HG03175 (cell line): ENCODE results near the gene BICD2.

ENCODE experiments used
- ATAC-seq: cut with Tn5 transposase; IDR thresholded peaks from one replicate; pipeline ENCODE4 v1.9.1; 2021; ENCODE audit warnings: mild to moderate bottlenecking, moderate library complexity; ENCODE audit not compliant: unreplicated experiment

Gene BICD2

DNA sequence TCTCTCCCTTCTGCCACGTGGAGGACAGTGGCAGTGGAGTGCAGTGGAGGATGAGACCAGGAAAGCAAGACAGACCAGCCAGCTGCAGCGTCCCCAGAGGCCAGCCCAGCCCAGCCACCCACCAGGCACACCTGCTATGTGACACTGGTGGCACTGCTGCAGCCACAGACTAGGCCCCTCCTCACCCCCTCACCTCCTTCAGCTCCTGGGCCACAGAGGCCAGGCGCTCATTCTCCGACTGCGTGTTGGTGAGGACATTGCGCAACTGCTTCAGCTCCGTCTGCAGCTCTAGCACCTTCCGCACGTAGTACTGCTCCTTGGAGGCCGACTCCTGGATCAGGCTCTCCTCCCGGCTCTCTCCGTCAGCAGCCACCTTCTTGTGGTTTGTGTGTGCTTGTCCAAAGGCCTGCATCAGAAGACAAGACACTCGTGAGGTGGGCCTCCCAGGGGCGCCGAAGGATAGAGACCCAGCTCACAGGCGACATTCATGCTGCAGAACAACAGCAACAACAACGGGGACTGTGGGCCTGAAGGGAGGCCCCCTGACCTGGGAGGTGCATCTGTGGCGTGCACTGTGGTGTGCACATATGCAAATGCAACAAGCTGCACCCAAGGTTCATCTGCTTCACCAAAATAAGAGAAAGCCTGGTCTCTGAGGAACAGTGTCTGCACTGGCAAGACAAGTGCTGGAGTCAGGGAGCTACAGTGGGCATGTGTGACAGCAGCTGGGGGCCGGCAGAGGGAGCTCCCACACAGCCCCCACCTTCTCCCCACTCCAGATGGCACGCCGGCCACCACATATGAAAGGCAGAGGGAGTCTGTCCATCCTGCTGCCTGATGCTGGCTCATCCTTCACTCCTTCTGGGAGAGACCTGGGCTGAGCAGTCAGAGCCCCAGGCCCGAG, 35.5 kb downstream of the BICD2 start:
- peak; percentile 56 for ATAC-seq

DNA sequence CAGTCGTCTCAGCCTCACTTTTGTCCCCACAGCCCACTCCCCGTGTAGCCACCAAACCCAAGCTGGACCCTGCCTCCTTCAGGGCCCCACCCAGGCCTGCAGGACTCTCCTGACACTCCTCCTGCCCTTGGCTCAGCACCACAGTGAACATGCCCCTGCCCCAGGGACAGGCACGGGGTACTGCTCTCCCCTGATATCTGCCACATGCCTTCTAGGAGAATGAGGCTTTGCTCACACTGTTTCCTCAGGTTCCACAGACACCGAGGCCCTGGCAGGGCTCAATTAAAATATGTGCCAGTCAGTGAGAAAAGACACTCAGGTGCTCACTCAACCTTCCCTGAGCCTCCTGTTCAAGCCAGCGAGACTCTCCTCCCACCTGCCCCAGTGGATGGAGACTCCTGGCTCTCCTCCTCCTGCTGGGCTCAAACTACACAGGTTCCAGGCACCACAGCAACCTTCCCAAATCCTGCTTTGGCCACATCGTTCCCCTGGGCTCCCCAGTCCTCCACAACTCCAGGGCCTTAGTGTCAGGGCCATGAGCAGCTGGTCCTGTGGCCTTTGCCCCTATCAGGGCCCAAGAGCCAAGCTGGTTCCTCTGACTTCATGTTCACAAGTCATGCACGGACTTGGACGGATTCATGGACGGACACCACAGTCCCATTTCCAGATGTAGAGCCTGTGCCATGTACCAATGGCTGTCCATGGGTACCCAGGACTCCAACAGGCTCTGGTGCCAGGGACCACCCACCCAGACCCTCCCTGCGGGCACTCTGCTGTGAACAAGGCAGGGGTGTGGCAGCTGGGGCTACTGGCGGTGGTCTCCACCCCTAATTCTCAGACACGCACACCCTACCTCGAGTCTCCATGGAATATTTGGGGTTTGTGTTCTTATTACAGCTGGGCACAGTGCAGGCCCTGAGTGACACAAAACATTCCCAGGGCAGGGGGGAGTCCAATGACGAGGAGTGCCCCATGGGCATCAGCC, 36.6 kb downstream of the BICD2 start:
- no peak for ATAC-seq

DNA sequence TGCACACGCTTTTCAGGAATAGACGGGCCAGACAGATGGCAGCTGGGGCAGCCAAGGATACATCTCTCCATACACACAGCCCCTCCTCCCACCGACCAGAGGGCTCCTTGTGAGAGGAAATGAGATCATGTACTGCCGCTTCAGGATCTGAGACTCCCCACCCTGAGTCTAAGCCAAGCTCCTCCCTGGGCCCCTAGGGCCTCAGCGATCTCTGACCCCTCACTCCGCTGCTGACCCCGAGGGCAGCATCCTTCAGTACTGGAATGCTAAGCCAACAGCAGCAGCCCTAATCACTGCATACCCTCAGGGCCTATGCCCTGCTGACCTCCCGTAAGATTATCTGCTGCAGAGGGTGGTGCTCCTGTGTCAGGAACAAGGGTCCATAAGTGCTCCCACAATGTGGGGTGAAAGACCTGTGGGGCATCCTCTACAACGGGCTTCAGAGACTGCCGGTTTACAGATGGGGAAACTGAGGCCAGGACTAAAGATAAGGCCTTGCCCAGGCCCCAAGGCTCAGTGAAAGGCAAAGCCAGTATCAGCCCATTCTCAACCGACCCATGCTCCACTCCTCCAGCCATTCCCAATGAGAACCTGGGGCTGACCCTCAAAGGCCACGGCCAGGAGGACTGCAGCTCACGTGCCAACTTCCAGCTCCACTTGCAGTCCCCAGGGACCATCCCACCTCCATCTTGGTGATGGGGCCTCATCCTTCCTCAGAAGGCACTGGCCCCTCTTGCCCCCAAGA, 37.5 kb downstream of the BICD2 start:
- ATAC-seq: no peak

DNA sequence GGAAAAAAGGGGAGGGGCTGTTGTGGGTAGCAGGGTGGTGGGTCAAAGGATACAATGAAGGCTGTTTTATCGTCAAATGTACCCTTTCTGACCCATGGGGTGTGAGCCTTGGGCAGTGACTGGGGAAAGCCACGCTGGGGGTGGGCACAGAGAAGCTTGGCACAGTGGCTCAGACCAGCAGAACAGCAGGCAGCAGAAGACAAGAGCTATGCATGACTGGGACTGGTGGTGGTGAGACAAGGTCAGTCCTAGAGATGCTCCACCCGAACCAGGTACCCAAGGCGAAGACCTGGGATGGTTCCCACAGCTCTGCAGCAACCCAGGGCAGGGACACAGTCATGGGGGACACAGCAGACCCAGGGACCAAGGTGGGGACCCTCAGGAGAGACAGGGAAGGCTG, 38.3 kb downstream of the BICD2 start:
- no peak for ATAC-seq

DNA sequence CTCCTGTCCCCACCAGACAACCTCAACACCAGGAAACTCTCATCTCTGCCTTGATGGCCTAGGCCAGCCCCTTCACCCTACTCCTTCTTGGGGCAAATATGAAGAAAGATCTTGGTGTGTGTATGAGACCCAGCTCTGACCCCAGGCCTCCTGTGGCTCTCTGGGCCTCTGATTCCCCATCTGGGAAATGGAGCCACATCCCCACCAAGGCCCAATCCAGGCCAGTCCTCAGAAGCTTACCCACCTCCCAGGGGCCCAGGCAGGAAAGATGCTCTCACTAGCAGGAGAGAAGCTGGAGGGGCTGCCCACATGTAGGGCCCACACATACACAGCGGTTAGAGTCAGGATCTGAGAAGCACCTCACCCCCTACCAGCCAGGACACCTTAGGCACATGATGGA, 38.9 kb downstream of the BICD2 start:
- no peak for ATAC-seq

DNA sequence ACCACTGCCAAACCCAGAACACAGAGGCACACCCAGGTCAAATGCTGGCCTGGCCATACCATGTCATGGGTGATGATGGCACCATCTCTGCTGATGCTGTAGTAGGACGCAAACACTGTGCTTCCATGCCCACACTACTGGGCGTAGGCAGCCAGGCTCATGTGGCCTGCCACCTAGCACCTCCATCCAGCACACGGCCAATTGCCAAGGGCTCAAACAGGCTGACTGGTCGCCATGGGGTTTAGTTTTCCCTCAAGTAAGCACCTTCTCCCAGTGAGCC, 39.4 kb downstream of the BICD2 start:
- no peak for ATAC-seq

DNA sequence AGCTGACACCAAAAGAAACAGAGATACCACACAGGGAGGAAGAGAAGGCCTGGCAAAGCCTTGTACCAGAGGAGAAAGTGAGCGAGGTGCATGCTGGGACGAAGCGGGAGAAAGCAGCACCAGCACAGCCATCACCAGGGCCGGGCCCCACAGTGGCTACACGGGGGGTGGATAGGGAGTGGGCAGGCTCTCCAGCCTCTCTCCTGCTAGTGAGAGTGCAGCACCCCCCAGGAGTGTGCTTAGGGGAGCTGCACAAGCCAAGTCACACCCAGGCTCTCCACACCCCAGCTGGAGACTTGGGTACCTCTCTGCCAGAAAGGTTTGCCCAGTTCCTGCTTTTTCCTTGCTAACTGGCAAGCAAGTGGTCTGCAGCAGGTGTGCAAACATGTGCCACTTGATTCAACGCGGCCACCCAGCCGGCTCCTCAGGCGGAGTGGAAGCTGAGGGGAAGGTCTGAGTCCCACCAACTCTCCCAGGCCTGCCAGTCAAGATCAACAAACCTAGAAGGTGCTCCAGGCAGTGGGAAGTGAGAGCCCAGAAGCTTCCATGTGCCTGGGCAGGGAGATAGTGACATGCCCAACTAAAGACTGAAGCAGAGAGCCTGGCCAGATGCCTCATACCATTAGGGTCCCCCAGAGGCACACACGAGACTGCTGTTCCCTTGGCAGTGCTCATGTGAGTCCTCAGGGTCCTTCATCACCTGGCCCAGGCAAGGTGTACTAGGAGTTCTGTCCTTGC, 39.9 kb downstream of the BICD2 start:
- no peak for ATAC-seq

DNA sequence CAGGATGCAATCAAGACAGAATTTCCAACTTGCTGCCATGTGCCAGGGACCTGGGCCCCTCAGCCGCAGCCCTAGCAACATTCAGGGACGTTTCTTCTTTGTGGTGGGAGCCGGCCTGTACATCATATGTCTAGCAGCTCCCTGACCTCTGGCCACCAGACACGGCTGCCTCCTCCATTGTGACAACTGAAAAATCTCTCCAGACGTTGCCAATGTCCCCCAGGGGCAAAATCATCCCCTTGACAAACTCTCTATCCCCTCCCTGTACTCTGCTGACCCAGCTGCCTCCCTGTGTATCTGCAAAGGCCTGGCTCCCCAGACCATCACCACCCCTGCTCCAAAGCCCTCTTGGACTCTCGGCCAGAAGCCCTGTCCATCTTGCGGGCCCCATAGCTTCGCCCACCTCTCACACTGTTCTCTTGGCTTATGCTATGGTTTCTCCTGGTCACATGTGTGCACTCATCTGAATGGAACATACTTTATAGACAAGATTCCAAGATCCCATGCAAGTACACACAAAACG, 40.8 kb downstream of the BICD2 start:
- ATAC-seq: no peak

DNA sequence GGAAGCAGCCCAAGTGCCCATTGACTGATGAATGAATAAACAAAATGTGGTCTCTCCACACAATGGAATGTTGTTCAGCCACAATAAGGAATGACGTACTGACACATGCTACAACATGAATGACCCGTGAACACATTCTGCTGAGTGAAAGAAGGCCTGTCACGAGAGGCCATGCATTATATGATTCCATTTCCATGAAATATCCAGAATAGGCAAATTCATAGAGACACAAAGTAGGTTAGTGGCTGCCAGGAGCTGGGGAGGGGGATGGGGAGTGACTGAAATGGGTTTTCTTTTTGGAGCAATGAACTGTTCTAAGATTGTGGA, 41.4 kb downstream of the BICD2 start:
- no peak for ATAC-seq

DNA sequence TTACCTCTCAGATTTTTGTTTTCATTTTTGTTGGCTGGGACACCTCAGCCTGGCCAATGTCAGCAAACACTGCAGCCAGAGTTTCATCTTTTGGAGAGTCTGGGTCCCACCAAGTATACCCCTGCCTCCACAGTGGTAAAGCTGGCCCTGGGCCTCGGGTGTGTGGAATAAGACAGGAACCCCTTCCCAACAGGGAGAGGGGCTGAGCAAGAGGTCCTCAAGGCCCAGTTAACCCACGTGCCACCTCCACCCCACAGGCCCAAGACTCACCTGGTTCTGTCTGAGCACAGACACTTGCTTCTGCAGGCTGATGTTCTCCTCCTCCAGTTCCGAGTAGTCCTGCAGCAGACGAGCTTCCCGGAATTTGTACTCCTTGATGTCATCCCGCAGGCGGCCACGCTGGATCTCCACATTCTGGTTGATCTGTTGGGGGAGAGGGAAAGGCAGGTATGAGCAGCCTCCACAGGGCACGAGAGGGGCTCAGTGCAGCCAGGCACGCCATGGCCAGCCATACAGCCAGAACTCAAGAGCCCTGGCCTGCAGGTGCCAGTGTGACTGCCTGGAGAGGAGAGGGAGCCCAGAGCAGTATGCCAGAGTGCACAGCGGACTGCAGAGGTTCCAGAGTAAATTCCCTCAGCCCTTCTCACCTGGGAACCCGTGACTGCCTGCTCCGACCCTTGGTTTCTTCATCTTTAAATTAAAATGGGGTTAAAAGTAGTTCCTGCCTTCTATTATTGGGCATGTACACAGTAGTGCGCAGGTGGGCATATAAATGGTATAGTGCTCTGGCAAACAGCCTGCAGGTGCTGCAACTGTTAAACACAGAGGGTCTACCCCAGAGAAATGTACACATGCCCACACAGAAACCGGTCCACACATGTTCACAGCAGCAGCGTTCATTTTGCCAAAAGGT, 42.0 kb downstream of the BICD2 start:
- no peak for ATAC-seq

DNA sequence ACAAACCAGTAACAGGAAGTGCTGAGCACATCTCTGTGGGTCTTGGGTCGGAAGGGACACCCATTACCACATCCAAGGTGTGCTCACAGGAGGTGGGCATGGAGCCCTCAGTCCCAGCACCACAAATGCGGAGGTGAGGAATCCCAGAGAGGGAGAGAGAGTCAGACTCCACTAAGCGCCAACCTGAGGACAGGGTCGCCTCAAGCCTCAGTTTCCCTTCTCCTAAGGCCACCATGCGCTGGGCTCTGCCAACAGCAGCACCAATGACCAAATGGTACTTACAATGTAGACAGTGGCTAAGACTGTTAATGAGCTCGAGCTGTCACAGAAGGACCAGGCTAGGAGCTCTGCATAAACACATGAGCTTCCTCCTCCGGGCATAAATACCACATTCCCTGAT, 43.1 kb downstream of the BICD2 start:
- no peak for ATAC-seq

DNA sequence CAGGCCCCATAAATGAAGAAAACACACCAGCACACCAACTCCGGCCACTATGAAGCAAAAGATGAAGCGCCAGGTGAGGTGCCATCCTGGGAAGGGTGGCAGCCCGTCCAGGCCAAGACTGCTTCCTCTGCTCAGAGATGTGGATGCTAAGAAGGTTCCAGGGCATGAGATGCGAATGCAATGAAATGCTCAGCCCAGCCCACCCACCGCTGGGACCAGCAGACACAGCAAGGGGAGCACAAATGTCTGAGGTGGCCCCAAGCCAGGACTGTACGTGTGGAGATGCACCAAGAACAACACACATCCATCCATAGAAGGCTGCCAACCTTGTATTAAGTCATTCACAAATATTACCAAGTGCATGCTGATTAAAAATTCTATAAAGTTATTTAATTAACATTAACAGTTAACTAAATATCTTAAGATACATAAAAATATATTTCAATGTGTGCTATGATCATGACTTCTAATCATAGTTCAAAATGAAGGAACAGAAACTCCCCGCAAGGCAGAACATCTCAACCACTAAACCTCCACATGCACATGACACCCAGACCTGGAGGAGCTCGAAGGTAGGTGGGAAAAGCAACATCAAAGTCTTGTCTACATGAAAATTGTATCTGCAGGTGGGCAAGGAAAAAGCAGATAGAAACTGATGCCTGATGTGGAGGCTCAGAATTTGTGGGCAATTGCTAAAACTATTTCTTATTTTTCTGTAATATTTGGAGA, 43.7 kb downstream of the BICD2 start:
- no peak for ATAC-seq

DNA sequence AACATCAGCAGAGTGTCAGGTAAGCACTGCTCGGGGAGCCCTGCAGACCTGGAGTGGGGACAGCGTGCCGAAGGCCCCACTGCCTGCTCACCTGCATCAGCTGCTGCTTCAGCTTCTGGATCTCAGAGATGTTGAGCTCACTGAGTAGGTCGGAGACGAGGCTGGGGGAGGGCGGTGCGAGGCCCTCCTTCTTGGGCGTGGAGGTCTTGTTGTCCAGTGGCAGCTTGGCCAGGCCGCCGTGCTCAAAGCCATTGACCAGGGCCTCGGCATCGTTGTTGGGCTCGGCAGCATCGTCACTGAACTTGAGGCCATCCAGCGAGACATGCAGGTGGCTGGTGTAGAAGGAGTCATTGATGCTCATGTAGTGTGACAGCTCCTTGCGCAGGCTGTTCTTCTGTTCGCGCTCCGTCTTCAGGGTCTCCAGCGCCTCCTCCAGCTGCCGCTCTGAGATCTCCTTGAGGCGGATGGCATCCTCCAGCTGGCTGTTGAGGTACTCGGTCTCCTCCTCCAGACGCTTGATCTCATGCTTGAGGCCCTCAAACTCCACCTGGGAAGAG, 44.3 kb downstream of the BICD2 start:
- ATAC-seq: no peak

DNA sequence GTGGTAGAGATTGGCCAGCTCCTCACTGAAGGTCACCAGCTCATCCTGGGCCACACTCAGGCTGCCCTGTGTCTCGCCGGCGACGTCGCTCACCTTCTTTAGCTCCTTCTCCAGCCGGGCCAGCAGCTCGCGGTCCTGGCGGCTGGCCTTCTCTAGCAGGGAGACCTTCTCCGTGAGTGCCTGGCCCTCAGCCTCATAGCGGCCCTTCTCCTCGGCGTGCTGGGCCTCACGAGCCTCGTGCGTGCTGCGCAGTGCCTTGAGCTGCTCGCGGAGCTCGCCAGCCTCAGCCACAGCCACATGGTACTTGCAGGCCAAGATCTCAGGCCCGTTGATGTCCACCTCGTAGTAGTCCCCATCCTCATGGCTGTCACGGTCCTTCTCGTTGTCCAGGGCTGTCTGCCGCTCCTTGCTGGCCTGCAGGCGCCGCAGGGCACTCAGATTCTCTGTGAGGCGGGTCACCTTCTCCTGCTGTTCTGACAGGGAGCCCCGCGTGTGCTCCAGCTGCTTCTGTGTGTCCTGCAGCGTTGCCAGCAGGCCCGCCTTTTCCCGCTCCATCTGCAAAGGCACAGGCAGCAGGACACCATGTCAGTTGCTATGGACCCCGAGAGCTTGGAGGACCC, 45.5 kb downstream of the BICD2 start:
- no peak for ATAC-seq

DNA sequence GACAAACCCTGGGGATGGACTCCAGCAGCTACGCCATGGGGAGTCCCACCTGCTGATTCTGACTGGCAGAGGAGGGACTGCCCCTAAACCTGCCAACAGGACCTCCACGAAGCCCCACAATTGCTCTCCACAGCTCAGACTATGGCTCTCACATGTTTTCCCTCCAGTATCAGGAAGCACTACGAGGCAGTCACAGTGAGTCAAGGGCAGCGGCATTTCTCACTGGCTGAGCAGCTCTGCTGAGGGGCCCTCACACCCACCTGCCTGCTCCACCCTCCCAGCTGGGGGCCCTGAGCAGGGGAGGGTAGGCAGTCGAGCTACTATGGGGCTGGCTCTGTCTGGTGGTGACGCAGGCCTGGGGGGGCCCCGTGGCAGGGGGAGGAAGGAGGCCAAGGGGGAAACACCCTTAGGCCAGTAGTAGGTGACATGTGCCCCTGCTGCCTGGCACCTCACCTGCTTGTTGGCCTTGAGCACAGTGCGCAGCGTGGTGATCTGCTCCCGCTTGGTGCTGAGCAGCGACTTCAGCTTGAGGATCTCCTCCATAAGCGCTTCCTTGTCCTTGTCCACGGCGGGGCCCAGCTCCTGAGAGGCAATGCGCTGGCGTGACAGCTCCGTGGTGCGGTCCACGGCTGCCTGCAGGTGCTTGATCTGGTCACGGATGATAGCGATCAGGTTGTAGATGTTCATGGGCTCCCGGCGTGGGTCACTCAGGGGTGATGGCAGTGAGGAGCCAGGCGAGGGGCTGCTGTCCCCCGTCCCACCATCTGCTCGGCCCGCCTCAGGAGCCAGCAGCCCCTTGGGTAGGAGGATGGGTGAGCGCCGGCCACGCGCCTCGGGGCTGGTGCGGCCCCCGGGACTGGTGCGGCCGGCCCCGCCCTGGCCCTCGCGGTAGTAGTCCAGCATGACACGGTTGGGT, 46.3 kb downstream of the BICD2 start:
- no peak for ATAC-seq

DNA sequence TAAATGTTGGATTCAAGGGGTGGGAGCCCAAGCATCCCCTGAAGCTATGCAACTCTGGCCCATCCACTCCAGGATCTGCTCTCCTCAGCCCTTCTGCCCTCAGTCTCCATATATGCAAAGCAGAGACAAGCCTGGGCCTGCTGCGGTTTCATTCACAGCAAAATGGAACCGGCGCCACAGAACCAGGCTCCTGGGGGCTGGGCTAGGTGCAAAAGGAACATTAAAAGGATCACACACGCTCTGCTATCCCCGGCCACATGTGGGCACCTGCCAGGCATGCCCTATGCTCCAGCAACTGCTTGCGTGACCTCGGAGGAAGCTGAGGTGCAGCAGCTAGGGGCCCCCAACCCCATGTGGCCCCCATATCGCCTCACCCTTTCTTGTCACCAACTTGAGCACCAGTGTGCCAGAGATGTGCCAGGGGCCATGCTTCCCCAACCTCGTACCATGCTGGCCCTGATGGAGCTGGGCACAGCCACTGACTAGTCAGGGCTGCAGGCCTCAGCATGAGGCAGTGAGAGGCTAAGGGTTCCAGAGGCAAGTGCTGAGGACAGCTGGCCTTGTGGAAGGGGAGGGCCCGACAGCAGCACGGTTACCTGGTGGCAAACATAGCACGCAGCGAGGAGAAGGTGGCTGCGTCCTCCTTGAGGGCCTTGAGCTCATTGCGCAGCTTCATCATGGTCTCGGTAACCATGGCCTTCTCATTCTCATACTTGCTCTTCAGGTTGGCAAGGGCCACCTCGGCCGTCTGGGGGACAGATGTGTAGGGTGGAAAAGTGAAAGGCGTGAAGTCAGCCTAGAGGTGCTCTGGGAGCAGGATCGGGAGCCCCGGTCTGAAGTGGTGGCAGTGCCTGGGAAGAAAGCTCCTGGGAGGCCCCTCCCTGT, 47.2 kb downstream of the BICD2 start:
- ATAC-seq: no peak
